Measurements from ENCODE around the gene ILF2.

DNA sequence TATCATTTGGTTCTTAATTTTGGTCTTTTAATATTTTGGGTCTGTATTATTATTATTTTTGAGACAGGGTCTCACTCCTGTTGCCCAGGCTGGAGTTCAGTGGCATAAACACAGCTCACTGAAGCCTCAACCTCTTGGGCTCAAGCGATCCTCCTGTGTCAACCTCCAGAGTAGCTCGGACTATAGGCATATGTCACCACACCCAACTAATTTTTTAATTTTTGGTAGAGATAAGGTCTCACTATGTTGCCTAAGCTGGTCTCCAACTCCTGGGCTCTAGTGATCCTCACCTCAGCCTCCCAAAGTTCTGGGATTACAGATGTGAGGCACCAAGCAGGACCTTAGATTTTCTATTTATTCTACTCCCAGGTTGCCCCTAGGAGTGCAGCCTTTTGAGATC, 2.7 kb upstream of the ILF2 start:
- TF ChIP-seq POLR2A (IDR thresholded peaks at IDR 0.05) (no peak), POLR2AphosphoS5 (IDR thresholded peaks at IDR 0.05) (no peak)
- TF ChIP-seq, protein P1, sequence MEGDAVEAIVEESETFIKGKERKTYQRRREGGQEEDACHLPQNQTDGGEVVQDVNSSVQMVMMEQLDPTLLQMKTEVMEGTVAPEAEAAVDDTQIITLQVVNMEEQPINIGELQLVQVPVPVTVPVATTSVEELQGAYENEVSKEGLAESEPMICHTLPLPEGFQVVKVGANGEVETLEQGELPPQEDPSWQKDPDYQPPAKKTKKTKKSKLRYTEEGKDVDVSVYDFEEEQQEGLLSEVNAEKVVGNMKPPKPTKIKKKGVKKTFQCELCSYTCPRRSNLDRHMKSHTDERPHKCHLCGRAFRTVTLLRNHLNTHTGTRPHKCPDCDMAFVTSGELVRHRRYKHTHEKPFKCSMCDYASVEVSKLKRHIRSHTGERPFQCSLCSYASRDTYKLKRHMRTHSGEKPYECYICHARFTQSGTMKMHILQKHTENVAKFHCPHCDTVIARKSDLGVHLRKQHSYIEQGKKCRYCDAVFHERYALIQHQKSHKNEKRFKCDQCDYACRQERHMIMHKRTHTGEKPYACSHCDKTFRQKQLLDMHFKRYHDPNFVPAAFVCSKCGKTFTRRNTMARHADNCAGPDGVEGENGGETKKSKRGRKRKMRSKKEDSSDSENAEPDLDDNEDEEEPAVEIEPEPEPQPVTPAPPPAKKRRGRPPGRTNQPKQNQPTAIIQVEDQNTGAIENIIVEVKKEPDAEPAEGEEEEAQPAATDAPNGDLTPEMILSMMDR (IDR thresholded peaks at IDR 0.05), result no peak

All from gastroesophageal sphincter (tissue), 3 donors.